BE2C (cell line): Measurements from ENCODE around the gene SPATS2.

Source experiments
- DNase-seq: peaks from one replicate; pipeline ENCODE4 v3.0.0-alpha.2; 2020
- H3K27me3 ChIP-seq: fragments of 250-450 bp; sonication (Bioruptor Pico); 2 replicates; pipeline ENCODE4 v1.5.1; 2020; ENCODE audit warnings: mild to moderate bottlenecking
- H3K36me3 ChIP-seq: fragments of 250-450 bp; sonication (Bioruptor Pico); 2 replicates; pipeline ENCODE4 v1.5.1; 2020; ENCODE audit warnings: mild to moderate bottlenecking
- H3K4me1 ChIP-seq: fragments of 250-450 bp; sonication (Bioruptor Pico); 2 replicates; pipeline ENCODE4 v1.5.1; 2020
- H3K4me3 ChIP-seq: 2 replicates; pipeline ENCODE4 v1.5.1; 2011; ENCODE audit warnings: low read depth, low read length
- H3K9me3 ChIP-seq: fragments of 250-450 bp; sonication (Bioruptor Pico); 2 replicates; pipeline ENCODE4 v1.5.1; 2020
- TF ChIP-seq, protein P1 (sequence below): IDR thresholded peaks from 2 replicates; pipeline ENCODE4 v1.5.1; 2012; ENCODE audit warnings: mild to moderate bottlenecking, low read depth, low read length

The SPATS2 gene

DNA sequence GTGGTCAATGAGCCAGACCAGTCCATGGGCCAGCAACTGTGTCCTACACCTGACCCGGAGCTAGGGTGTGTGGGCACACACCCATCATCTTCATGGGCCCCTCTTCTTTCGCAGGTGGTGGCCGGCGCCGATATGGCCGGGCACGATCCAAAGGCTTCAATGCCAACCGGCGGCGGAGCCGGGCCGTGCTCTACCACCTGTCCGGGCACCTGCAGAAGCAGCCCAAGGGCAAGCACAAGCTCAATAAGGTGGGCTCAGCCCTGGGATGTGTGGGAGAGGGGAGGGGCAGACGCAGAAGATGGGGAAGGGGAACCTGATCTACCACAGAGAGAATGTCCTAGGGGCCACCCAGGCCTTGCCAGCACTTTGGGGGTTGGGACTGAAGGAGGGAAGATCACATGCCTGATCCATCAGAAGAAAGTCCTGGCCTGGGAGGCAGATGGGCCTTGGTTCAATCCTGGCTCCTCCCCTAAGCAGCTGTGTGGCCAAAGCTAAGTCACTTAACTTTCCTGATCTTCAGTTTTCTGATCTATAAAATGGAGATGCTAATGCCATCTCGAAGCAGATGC lies 175.4 kb downstream of the SPATS2 start:
- no peaks in the 10 kb centered on the region for H3K9me3 ChIP-seq
- TF ChIP-seq, protein P1, sequence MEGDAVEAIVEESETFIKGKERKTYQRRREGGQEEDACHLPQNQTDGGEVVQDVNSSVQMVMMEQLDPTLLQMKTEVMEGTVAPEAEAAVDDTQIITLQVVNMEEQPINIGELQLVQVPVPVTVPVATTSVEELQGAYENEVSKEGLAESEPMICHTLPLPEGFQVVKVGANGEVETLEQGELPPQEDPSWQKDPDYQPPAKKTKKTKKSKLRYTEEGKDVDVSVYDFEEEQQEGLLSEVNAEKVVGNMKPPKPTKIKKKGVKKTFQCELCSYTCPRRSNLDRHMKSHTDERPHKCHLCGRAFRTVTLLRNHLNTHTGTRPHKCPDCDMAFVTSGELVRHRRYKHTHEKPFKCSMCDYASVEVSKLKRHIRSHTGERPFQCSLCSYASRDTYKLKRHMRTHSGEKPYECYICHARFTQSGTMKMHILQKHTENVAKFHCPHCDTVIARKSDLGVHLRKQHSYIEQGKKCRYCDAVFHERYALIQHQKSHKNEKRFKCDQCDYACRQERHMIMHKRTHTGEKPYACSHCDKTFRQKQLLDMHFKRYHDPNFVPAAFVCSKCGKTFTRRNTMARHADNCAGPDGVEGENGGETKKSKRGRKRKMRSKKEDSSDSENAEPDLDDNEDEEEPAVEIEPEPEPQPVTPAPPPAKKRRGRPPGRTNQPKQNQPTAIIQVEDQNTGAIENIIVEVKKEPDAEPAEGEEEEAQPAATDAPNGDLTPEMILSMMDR: no peak
- peaks cover 23% of the 10 kb centered on the region for H3K27me3 ChIP-seq
- DNase-seq: no peak
- H3K4me3 ChIP-seq: no peak overlapping the region
- H3K4me1 ChIP-seq: no peaks in the 10 kb centered on the region; the same call in 1 of the 2 replicates
- H3K36me3 ChIP-seq: no peaks in the 10 kb centered on the region

DNA sequence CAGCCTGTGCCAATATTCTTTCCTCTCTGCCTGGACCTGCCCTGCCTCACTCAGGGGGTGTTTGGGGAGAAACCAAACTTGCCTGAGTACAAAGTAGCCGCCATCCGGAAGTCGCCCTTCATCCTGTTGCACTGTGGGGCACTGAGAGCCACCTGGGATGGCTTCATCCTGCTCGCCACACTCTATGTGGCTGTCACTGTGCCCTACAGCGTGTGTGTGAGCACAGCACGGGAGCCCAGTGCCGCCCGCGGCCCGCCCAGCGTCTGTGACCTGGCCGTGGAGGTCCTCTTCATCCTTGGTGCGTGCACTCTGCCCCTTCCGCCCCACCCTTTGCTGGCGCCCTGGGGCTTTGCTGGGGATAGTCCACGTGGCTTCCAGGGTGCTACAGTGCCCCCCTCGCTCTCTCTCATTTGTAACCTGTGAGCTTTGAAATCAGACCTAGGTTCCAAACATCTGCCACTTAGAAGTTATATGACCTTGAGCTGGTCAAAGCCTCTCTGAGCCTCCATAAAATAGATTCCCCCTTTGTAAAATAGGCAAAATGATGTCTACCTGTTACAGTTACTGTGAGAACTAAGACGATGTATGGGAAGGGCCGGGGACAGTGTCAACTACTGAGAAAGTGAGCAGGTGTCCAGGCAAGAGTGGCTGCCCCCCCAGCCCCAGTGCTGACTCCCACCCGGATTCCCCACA lies 176.1 kb downstream of the SPATS2 start:
- peaks cover 16% of the 10 kb centered on the region for H3K27me3 ChIP-seq
- H3K4me3 ChIP-seq: no peak overlapping the region
- DNase-seq: no peak

DNA sequence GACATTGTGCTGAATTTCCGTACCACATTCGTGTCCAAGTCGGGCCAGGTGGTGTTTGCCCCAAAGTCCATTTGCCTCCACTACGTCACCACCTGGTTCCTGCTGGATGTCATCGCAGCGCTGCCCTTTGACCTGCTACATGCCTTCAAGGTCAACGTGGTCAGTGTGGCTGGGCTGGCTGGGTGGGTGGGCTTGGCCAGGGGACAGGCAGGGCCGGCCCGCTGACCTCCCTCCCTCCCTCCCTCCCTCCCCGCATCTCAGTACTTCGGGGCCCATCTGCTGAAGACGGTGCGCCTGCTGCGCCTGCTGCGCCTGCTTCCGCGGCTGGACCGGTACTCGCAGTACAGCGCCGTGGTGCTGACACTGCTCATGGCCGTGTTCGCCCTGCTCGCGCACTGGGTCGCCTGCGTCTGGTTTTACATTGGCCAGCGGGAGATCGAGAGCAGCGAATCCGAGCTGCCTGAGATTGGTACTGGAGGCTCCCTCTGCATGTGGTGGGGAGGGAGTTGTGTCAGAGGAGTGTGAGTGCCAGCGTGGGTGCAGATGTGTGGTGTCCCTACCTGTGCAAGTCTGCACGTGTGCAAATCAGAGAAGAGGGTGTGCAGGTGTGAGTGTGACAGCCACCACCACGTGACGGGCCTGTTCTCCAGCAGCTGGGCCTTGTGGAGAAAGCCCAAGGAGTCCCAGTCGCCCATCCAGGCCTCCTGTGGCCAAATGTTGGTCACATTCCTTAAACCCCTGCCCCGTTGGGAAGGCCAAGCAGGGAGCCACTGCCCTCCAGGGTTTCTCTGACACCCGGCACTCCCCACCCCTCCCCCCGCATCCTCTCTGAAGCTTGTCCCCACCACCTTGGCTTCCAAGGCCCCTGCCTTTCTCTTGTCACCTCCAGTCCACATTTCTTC lies 176.9 kb downstream of the SPATS2 start:
- Histone ChIP-seq H3K27me3 (peaks cover 10% of the 10 kb centered on the region), H3K36me3 (no peaks in the 10 kb centered on the region), H3K9me3 (no peaks in the 10 kb centered on the region), H3K4me1 (no peaks in the 10 kb centered on the region), H3K4me3 (no peak overlapping the region)
- DNase-seq: no peak
- TF ChIP-seq, protein P1: no peak

More for the DNA sequence above, 176.1 kb downstream of the SPATS2 start:
- no peaks in the 10 kb centered on the region for H3K9me3 ChIP-seq
- no peaks in the 10 kb centered on the region for H3K36me3 ChIP-seq
- H3K4me1 ChIP-seq: no peaks in the 10 kb centered on the region
- TF ChIP-seq, protein P1: no peak

DNA sequence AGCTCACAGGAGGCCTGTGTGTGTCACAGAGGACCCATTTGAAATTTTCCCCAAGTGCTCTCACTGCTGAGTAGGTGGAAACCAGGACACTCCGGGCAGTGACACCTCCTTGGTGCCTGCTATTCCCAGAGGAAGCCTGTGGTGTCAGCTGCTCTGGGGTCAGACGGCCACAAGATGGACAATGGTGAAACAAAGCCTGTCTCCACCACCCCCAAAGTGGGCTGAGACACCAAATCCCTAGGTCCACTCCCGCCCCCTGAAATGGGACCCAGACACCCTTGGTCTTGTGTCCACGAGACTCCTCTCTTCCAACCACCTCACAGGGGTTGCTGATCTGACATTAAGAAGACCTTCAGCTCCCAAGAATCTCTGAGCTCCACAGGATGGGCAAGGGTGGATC lies 178.6 kb downstream of the SPATS2 start:
- no peaks in the 10 kb centered on the region for H3K36me3 ChIP-seq
- TF ChIP-seq, protein P1: no peak
- no peaks in the 10 kb centered on the region for H3K9me3 ChIP-seq
- no peak for DNase-seq
- H3K4me3 ChIP-seq: no peak overlapping the region
- H3K27me3 ChIP-seq: no peaks in the 10 kb centered on the region
- H3K4me1 ChIP-seq: no peaks in the 10 kb centered on the region

DNA sequence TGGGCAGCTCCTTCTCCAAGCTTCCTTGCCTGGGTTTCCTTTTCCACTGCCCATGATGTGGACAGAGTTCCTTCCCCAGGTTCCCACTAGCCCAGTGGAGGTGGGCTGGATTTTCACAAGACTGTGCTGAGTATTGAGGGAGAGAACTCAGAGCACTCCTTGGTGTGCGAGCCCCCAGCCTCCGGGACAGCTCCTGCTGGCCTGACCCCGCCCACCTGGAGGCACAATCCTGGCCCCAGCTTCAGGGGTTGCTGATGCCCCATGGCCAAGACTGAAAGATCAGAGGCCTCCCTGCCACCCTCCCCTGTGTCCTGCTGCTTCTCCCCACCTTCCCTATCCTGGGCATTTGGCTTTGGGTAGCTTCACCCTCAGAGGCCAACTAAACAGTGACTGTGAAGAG lies 179.2 kb downstream of the SPATS2 start:
- DNase-seq: no peak
- Histone ChIP-seq H3K27me3 (no peaks in the 10 kb centered on the region), H3K9me3 (no peaks in the 10 kb centered on the region), H3K36me3 (no peaks in the 10 kb centered on the region), H3K4me1 (no peaks in the 10 kb centered on the region), H3K4me3 (no peak overlapping the region)
- TF ChIP-seq, protein P1: no peak
